Measurements from ENCODE around the gene BTBD16.

DNA sequence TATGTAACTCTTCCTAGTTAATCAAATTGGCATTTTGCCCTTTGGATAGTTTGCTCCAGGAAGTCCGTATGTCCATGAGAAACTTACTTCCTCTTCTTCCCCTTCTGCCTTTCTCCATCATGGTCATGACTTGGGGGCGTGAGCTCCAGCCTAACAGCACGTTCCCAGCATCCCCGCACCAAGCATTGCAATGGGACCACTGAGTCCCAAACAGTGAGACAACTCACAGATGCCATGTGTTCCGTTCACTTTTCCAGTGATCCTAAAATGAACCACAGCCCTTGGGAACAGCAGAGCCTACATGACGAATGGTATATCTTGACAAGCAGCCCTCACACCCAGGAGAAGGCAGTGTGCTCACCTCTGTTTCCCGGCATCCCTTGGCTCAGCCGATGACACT, 10.7 kb downstream of the BTBD16 start:
- no peak for TF ChIP-seq POLR2A (IDR thresholded peaks at IDR 0.05)
- TF ChIP-seq, protein P1, sequence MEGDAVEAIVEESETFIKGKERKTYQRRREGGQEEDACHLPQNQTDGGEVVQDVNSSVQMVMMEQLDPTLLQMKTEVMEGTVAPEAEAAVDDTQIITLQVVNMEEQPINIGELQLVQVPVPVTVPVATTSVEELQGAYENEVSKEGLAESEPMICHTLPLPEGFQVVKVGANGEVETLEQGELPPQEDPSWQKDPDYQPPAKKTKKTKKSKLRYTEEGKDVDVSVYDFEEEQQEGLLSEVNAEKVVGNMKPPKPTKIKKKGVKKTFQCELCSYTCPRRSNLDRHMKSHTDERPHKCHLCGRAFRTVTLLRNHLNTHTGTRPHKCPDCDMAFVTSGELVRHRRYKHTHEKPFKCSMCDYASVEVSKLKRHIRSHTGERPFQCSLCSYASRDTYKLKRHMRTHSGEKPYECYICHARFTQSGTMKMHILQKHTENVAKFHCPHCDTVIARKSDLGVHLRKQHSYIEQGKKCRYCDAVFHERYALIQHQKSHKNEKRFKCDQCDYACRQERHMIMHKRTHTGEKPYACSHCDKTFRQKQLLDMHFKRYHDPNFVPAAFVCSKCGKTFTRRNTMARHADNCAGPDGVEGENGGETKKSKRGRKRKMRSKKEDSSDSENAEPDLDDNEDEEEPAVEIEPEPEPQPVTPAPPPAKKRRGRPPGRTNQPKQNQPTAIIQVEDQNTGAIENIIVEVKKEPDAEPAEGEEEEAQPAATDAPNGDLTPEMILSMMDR (IDR thresholded peaks at IDR 0.05), result no peak
- no peak for TF ChIP-seq POLR2AphosphoS5 (IDR thresholded peaks at IDR 0.05)
